ENCODE results near the gene SIGLEC11. TPM values are rescaled to one million over a fixed set of nuclear protein-coding genes. Genes with fewer than 3 reads are reported as not detected.
"Not testable (repeated sequence)": the region's sequence is repeated elsewhere in the genome, so short reads cannot be mapped to it uniquely, and the experiment has no call there.

Gene SIGLEC11
- total RNA-seq, 8 experiments from 2014 or later, result 0.09 to 0.13 (median 0.09) TPM; not detected in 5

- peak overlapping the region; percentile 97 to 98 for H3K27ac ChIP-seq
- in situ Hi-C loops (cut with MboI; ENCODE audit: low pct_unique_long_range_greater_than_20kb in 2 of 9, low sequenced_read_pairs in 9 of 9, unreplicated experiment in 9 of 9), result loop anchor here in 2 of 9 experiments (25.0 kb wide), 1 partner anchor 210 kb away; no protein-coding TSS in a partner anchor
Observed at GRCh38 chr19:49927526-49928264, 33.3 kb downstream of the SIGLEC11 start.

GRCh38 chr19:49926515-49926914 is 34.5 kb downstream of the SIGLEC11 start:
- WGBS, 10 experiments, result 67 to 100% (median 91%) methylated on average over 1 to 5 of the region's 10 CpGs; no CpG with 5 or more reads in 2 of the 10 experiments
- Histone ChIP-seq H3K4me1 (replicated peaks in 1 of 2) (peaks cover 43 to 46% of the 10 kb centered on the region in 2 donors), H3K4me3 (no peak overlapping the region), H3K27ac (no peak overlapping the region)
- in situ Hi-C loops (cut with MboI; ENCODE audit: low pct_unique_long_range_greater_than_20kb in 2 of 9, low sequenced_read_pairs in 9 of 9, unreplicated experiment in 9 of 9), result loop anchor here in 2 of 9 experiments (25.0 kb wide), 1 partner anchor 211 kb away; no protein-coding TSS in a partner anchor
- no peak for ATAC-seq (replicated peaks in 6 of 8)

More at GRCh38 chr19:49927526-49928264, 33.3 kb downstream of the SIGLEC11 start:
- WGBS, 10 experiments, result 67 to 100% (median 81%) methylated on average over 3 to 9 of the region's 14 CpGs; no CpG with 5 or more reads in 1 of the 10 experiments
- peak overlapping the region in 3 of 5 donors; percentile 73 to 86 (median 75) for H3K4me3 ChIP-seq
- ATAC-seq (replicated peaks in 6 of 8), result no peak
- H3K4me1 ChIP-seq (replicated peaks in 1 of 2), result peaks cover 41 to 43% of the 10 kb centered on the region in 2 donors

GRCh38 chr19:49925486-49925885 is 35.5 kb downstream of the SIGLEC11 start:
- Histone ChIP-seq H3K27ac (no peak overlapping the region), H3K4me3 (no peak overlapping the region), H3K4me1 (replicated peaks in 1 of 2) (peaks cover 38 to 42% of the 10 kb centered on the region in 2 donors)
- no peak for ATAC-seq (replicated peaks in 6 of 8)
- in situ Hi-C loops (cut with MboI; ENCODE audit: low pct_unique_long_range_greater_than_20kb in 2 of 9, low sequenced_read_pairs in 9 of 9, unreplicated experiment in 9 of 9), result loop anchor here in 2 of 9 experiments (25.0 kb wide), 1 partner anchor 212 kb away; no protein-coding TSS in a partner anchor
- 88 to 100% (median 100%) methylated on average over 1 to 5 of the region's 5 CpGs for WGBS, 10 experiments

GRCh38 chr19:49924881-49925210 is 36.1 kb downstream of the SIGLEC11 start:
- H3K4me1 ChIP-seq (replicated peaks in 1 of 2), result peaks cover 38 to 42% of the 10 kb centered on the region in 2 donors
- WGBS, 10 experiments, result 93 to 100% (median 100%) methylated on average over 1 to 5 of the region's 13 CpGs; no CpG with 5 or more reads in 3 of the 10 experiments
- peak overlapping the region; percentile 95 to 96 for H3K27ac ChIP-seq
- in situ Hi-C loops (cut with MboI; ENCODE audit: low pct_unique_long_range_greater_than_20kb in 2 of 9, low sequenced_read_pairs in 9 of 9, unreplicated experiment in 9 of 9), result loop anchor here in 2 of 9 experiments (25.0 kb wide), 1 partner anchor 212 kb away; no protein-coding TSS in a partner anchor
- ATAC-seq (replicated peaks in 6 of 8); H3K4me3 ChIP-seq: not testable (repeated sequence)

GRCh38 chr19:49924004-49924880 is 36.7 kb downstream of the SIGLEC11 start:
- ATAC-seq (replicated peaks in 6 of 8), result peak in 5 of 8 experiments; percentile 60 to 84 (median 76)
- 60% methylated on average over 2 of the region's 25 CpGs; no CpG with 5 or more reads in 8 of the 10 experiments for whole genome bisulfite sequencing, 10 experiments
- in situ Hi-C loops (cut with MboI; ENCODE audit: low pct_unique_long_range_greater_than_20kb in 2 of 9, low sequenced_read_pairs in 9 of 9, unreplicated experiment in 9 of 9), result no loop called here
- H3K4me3 ChIP-seq, result peak overlapping the region; percentile 6 to 29 (median 12)
- H3K27ac ChIP-seq, result peak overlapping the region; percentile 95 to 96
- H3K4me1 ChIP-seq (replicated peaks in 1 of 2), result peaks cover 38 to 42% of the 10 kb centered on the region in 2 donors

- Histone ChIP-seq H3K4me3 (peak overlapping the region in 2 of 5 donors; percentile 22 to 29), H3K27ac (peak overlapping the region; percentile 95 to 96), H3K4me1 (replicated peaks in 1 of 2) (peaks cover 36 to 41% of the 10 kb centered on the region in 2 donors)
- WGBS, 10 experiments, result 67 to 100% (median 80%) methylated on average over 1 to 12 of the region's 31 CpGs; no CpG with 5 or more reads in 2 of the 10 experiments
- in situ Hi-C loops (cut with MboI; ENCODE audit: low pct_unique_long_range_greater_than_20kb in 2 of 9, low sequenced_read_pairs in 9 of 9, unreplicated experiment in 9 of 9), result no loop called here
- peak in 1 of 8 experiments; percentile 2 for ATAC-seq (replicated peaks in 6 of 8)
Observed at GRCh38 chr19:49923055-49924003, 37.6 kb downstream of the SIGLEC11 start.

- peak overlapping the region in 1 of 2 donors; percentile 63 for H3K27ac ChIP-seq
- peak in 2 of 8 experiments; percentile 47 to 67 for ATAC-seq (replicated peaks in 6 of 8)
Observed at GRCh38 chr19:49921871-49922795, 38.8 kb downstream of the SIGLEC11 start.

GRCh38 chr19:49920624-49921363 is 40.2 kb downstream of the SIGLEC11 start:
- in situ Hi-C loops (cut with MboI; ENCODE audit: low pct_unique_long_range_greater_than_20kb in 2 of 9, low sequenced_read_pairs in 9 of 9, unreplicated experiment in 9 of 9), result no loop called here
- Histone ChIP-seq H3K27ac (no peak overlapping the region), H3K4me3 (no peak overlapping the region), H3K4me1 (replicated peaks in 1 of 2) (peaks cover 25 to 31% of the 10 kb centered on the region in 2 donors)
- 93 to 100% (median 100%) methylated on average over 1 to 3 of the region's 24 CpGs; no CpG with 5 or more reads in 3 of the 10 experiments for WGBS, 10 experiments
- no peak for ATAC-seq (replicated peaks in 6 of 8)

More at GRCh38 chr19:49921871-49922795, 38.8 kb downstream of the SIGLEC11 start:
- no peak overlapping the region for H3K4me3 ChIP-seq
- peaks cover 25 to 31% of the 10 kb centered on the region in 2 donors for H3K4me1 ChIP-seq (replicated peaks in 1 of 2)
- 53 to 100% (median 93%) methylated on average over 1 to 10 of the region's 22 CpGs; no CpG with 5 or more reads in 3 of the 10 experiments for WGBS, 10 experiments
- in situ Hi-C loops (cut with MboI; ENCODE audit: low pct_unique_long_range_greater_than_20kb in 2 of 9, low sequenced_read_pairs in 9 of 9, unreplicated experiment in 9 of 9), result no loop called here

GRCh38 chr19:49918089-49918488 is 42.9 kb downstream of the SIGLEC11 start:
- Histone ChIP-seq H3K4me3 (no peak overlapping the region), H3K27ac (no peak overlapping the region), H3K4me1 (replicated peaks in 1 of 2) (peaks cover 5 to 10% of the 10 kb centered on the region in 2 donors)
- ATAC-seq (replicated peaks in 6 of 8), result no peak
- WGBS, 10 experiments, result 81 to 100% (median 100%) methylated on average over 1 to 4 of the region's 8 CpGs; no CpG with 5 or more reads in 3 of the 10 experiments
- in situ Hi-C loops (cut with MboI; ENCODE audit: low pct_unique_long_range_greater_than_20kb in 2 of 9, low sequenced_read_pairs in 9 of 9, unreplicated experiment in 9 of 9), result no loop called here

- WGBS, 10 experiments, result 88 to 100% (median 92%) methylated on average over 2 to 16 of the region's 21 CpGs; no CpG with 5 or more reads in 3 of the 10 experiments
- ATAC-seq (replicated peaks in 6 of 8), result no peak
- in situ Hi-C loops (cut with MboI; ENCODE audit: low pct_unique_long_range_greater_than_20kb in 2 of 9, low sequenced_read_pairs in 9 of 9, unreplicated experiment in 9 of 9), result no loop called here
- Histone ChIP-seq H3K4me1 (replicated peaks in 1 of 2) (peaks cover 0 to 10% of the 10 kb centered on the region in 2 donors), H3K27ac (no peak overlapping the region), H3K4me3 (no peak overlapping the region)
Observed at GRCh38 chr19:49916839-49917733, 43.9 kb downstream of the SIGLEC11 start.
